IPS-NIHi11 (cell line): ENCODE results near the gene CASP2.
A peak's percentile ranks its signal among the peaks of the same experiment; 100 is the strongest.

Experiments used
- DNase-seq: peaks from one replicate; pipeline ENCODE4 v3.0.0; 2012; ENCODE audit warnings: mixed read lengths, low spot score

Gene CASP2

DNA sequence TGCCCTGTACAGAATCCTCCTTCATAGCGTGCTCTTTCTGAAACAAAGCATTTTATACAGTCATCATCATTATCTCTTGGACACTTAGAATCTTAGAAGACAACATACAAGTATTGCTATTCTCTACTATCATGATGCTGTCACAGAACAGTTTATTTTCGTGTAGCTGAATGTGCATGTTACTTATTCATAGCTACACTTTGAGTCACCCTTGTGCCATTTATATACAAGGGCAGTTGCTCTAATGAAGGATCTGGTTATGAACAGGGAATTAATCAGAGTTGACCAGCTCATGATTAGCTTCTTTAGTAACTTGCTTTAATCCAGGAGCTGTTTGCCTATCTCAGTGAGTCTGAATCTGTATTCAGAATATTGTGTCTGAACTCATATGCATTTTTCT lies 11.2 kb downstream of the CASP2 start:
- no peak for DNase-seq

DNA sequence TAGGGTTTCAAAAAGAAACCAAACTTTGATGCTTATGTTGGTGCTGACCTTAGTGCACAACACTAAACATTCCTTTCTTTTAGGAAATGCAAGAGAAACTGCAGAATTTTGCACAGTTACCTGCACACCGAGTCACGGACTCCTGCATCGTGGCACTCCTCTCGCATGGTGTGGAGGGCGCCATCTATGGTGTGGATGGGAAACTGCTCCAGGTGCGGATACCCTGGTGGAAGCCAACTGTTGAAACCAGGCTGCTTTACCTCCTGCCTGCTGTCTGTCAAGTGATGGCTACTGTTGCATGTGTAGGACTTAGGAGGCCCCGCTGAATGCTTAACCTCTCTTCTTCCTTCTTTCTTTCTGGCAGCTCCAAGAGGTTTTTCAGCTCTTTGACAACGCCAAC lies 11.7 kb downstream of the CASP2 start:
- peak; percentile 73 for DNase-seq

DNA sequence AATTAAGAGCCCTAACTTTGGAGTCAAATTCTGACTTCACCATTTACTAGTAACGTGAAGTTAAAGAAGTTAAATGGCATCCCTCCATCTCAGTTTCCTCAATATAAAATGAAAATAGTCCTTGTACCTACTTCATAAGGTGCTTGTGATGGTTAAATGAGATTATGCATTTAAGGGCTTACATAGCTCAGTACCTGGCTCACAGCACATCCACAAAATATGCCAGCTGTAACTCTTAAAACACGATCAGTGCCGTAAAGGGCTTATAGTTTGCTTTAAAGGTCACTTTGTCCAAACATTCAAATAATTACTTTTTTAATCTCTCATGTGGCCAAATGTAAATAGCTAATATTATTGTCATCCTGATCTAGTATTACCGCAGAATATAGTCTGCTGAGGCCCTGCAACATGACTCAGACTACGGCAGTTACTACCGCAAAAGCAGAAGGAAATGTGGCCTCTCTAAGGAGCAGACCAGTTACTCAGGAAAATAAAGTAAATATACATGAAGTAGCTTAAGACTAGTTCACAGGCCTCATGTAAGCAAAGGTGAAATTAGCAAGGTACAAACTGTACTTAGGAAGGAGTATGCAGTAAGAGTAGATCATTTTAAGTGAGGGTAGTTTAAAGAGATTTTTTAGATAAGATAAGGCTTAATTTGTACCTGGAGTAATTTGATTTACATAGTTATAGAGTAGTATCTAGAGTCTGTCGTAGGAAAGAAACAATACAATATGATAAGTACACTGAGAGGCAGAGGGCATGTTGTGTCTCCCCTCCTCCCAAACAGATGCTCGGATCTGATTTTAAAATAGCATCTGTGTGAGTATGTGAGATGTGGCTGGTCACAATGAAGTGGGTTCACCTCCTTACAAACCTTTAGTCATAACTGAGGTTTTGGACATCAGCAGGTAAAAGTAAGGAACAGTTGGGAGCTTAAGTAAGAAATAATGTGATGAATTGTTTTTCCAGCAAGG lies 13.1 kb downstream of the CASP2 start:
- no peak for DNase-seq

DNA sequence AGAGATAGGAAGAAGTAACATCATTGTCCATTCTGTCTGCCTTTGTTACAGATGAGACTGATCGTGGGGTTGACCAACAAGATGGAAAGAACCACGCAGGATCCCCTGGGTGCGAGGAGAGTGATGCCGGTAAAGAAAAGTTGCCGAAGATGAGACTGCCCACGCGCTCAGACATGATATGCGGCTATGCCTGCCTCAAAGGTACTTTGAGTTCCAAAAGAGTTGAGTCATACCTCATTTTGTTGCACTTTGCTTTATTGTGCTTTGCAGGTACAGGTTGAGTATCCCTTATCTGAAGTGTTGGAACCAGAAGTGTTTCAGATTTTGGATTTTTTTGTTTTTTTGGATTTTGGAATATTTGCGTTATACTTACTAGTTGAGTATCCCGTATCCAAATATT lies 15.6 kb downstream of the CASP2 start:
- no peak for DNase-seq

DNA sequence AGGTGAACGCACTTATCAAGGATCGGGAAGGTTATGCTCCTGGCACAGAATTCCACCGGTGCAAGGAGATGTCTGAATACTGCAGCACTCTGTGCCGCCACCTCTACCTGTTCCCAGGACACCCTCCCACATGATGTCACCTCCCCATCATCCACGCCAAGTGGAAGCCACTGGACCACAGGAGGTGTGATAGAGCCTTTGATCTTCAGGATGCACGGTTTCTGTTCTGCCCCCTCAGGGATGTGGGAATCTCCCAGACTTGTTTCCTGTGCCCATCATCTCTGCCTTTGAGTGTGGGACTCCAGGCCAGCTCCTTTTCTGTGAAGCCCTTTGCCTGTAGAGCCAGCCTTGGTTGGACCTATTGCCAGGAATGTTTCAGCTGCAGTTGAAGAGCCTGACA lies 16.8 kb downstream of the CASP2 start:
- DNase-seq = no peak

DNA sequence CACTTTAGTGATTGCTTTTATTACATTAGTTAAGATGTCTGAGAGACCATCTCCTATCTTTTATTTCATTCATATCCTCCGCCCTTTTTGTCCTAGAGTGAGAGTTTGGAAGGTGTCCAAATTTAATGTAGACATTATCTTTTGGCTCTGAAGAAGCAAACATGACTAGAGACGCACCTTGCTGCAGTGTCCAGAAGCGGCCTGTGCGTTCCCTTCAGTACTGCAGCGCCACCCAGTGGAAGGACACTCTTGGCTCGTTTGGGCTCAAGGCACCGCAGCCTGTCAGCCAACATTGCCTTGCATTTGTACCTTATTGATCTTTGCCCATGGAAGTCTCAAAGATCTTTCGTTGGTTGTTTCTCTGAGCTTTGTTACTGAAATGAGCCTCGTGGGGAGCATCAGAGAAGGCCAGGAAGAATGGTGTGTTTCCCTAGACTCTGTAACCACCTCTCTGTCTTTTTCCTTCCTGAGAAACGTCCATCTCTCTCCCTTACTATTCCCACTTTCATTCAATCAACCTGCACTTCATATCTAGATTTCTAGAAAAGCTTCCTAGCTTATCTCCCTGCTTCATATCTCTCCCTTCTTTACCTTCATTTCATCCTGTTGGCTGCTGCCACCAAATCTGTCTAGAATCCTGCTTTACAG lies 17.4 kb downstream of the CASP2 start:
- DNase-seq = peak; percentile 72

DNA sequence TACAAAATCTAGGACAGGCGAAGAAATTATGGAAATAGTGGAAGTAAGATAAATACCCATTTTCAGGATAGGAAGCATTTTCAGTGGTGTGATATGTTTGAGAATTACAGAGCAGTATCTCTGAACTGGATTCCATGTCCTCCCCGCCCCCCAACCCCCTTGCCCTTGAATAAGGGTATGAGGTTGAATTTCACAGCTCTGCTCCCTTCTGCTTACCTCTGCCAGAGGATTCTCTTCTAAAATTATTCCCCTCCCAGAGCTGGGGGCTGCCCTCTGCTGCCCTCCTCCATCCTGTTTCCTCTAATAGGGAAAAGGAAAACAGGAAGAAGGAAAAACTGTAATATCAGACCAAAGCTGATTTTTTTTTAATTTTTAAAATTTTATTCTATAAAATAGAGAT lies 20.5 kb downstream of the CASP2 start:
- no peak for DNase-seq

DNA sequence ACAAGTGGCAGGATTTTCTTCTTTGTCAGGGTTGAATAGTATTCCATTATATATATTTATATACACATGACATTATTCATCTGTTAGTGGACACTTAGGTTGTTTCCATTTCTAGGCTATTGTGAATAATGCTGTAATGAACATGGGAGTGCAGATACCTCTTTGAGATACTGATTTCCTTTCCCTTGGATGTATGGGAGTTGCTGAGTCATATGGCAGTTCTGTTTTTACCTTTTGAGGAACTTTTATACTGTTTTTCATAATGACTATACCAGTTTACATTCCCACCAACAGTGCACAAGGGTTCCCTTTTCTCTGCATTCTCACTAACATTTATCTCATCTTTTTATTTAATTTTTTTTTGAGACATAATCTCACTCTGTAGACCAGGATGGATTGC lies 26.0 kb downstream of the CASP2 start:
- no peak for DNase-seq

DNA sequence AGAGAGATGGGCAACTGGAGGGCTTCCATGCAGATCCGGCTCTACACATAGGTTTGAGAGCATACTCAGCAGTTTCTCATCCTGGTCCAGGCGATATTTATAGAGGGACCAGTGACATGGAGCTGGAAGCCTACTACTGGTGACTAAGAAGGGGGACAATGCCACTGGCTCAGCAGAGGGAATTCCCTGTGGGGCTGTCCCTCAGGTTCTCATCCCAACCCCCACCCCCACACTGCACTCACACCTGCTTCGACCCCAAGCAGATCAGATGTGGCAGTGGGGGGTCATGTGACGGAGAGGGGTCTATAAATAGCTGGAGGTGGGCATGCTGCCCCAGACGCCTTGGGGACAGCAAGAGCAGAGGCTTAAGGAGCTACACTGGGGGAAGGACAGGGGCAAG lies 27.6 kb downstream of the CASP2 start, which contains the start of gene CLCN1:
Gene CLCN1, plus strand, starts transcription at position 336 of the 400 bp plus-strand sequence. CDS start 102 bp downstream, outside the sequence.
- DNase-seq = no peak

DNA sequence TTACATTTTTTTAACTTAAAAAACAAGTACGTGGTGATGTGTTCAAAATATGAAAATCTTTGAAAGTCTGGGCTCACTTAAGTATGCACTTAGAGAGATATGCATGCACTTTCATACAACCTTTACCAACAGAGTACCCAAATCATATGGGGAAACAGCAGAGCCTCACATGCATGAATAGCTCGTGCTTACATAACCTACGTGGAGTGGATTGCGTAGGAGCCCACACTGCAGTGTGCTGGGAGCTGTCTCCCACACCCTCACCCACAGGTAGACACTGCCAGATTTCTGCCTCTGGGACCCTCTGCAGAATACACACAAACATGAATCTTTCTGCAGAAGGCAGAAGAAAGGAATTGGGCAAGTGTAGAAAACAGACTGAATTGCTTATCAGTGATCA lies 28.3 kb downstream of the CASP2 start:
- no peak for DNase-seq

DNA sequence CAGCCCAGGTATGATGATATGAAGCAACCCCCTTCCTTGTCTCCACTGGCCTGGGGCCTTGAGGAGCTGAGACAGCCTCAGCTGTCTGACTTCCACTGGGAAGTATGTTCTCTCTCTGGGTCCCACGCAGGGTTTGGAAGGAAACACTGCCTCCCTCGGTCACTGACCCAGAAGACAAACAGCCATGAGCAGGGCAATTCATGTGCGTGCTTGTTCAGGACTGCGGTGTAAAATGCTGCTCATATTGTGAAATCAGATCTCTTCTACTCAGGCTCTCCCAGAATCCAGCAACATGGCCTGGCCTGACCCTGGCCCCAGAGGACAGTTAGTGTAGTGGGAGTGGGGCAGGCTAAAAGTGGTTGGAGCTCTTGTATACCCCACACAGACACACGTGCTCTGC lies 30.5 kb downstream of the CASP2 start:
- no peak for DNase-seq

DNA sequence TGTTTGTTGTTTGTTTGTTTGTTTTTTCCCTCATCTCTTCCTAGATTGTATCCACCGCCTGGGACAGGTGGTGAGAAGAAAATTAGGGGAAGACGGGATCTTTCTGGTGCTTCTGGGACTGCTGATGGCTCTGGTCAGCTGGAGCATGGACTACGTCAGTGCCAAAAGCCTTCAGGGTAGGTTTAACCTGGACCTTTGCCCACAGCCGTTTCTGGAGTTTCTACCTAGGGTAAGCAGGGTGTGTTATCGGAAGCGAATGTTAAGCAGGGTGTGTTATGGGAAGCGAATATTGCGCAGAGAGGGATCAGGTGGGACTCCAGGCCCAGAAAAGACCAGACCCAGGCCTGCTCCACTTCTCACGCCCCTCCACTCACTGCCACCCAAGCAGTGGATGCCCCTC lies 32.5 kb downstream of the CASP2 start:
- DNase-seq = no peak

DNA sequence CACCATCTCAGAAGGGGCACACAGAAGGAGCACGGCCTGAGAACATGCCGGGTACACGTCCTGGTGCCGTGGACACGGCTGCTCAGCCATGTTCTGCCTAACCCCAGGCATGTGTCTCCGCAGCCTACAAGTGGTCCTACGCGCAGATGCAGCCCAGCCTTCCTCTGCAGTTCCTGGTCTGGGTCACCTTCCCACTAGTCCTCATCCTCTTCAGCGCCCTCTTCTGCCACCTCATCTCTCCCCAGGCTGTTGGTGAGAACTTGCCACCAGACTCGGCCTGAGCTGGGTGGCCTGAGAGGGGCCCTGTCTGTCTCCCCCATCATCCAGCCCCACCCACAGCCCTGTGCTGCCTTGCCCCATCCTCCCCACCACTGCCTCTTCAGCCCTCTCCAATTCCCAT lies 33.1 kb downstream of the CASP2 start:
- no peak for DNase-seq

DNA sequence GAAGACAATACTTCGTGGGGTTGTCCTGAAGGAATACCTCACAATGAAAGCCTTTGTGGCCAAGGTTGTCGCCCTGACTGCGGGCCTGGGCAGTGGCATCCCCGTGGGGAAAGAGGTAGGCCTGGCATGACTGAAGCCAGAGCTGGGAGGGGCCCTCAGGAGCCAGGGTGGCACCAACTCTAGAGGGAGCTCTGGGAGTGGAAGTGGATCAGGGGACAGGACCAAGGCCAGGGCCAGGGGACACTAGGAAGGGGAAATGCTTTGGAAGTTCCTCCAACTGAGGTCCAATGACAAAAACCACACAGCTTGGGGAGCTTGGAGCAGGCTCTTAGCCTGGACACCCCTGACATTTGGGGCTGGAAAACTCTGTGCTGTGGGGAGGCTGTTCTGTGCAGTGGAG lies 33.6 kb downstream of the CASP2 start:
- DNase-seq = peak; percentile 45

DNA sequence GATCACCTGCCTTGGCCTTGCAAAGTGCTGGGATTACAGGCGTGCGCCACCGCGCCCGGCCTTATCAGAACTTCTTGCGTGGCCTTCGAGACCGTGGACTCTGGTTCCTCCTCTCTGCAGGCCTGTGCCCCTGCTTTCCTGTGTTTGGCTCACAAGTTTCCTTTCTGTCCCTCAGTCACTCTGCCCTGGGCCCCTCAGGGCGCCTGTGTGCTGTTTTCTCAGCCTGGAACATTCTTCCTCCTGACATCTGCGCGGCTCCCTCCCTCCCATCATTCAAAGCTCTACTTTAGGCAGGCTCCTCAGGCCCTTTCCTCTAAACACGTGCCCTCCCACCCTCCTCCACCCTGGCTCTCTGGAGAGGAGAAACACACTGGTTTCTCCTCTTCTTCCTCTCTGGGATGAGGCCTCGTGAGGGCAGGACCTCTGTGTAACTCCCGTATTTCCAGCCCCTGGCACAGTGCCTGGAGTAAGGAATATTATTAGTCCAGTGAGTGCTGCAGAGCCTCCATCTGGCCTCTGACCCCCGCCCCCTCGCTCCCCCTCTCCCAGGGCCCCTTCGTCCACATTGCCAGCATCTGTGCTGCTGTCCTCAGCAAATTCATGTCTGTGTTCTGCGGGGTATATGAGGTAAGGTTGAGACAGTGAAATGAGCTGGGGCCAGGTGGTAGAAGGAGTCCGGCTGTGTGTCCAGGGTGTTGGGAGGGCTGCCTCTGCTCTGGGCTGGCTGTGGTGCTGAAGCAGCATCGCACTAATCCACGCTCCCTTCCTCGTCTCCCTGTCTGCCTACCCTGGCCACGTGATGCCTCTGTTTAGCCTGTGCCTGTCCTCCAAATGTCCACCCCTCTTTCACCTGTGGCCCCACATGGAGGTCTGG lies 34.8 kb downstream of the CASP2 start:
- DNase-seq = no peak

DNA sequence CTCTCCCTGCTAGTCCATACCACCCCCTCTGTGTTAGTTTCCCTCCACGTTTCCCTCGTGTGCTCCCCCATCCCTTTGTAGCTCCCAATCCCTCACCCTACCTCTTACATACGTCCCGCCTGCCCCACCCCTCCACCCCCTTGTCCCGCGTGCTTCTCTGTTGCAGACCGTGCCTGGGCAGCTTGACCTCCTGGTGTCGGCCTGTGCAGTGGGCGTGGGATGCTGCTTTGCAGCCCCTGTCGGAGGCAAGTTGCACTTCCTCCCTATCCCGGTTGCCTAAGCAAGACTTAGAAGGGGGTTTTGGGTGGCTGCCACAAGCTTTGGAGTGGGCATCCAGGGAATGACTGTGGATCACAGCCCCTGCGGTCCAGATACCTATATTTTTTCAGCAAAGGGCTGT lies 35.5 kb downstream of the CASP2 start:
- no peak for DNase-seq

DNA sequence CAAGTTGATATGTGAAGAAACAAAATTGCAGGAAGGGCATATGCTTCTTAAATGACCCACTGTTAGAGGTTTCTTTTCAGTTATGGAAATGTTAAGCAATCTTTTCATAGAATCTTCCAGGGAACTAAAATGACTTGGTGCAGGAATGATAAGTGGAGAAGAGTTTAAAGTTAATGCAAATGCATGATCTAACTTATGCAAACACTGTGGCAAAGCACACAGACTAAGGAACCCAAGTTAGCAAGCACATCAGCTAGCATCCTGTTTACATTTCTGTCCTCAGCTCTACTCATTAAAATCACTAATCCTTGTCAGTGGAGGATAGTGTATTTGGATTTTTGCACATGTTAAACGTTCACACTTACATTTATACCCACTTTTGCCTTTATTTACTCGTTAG lies 37.1 kb downstream of the CASP2 start:
- DNase-seq = no peak

DNA sequence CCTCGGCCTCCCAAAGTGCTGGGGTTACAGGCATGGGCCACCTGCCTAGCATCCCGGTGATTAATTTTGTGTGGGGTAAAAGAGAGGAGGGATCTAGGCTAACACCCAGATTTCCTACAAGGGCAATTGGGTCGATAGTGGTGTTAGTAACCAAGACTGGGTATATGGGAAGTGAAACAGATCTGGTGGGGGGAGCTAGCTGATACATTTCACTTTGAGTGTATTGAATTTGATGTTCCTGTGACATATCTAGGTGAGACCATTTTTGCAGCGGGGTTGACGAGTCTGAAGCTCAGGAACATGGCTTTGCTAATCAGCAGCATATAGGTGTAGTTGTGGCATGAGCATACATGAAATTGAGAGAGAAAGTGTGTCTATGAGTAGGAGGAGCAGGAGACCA lies 39.8 kb downstream of the CASP2 start:
- no peak for DNase-seq

DNA sequence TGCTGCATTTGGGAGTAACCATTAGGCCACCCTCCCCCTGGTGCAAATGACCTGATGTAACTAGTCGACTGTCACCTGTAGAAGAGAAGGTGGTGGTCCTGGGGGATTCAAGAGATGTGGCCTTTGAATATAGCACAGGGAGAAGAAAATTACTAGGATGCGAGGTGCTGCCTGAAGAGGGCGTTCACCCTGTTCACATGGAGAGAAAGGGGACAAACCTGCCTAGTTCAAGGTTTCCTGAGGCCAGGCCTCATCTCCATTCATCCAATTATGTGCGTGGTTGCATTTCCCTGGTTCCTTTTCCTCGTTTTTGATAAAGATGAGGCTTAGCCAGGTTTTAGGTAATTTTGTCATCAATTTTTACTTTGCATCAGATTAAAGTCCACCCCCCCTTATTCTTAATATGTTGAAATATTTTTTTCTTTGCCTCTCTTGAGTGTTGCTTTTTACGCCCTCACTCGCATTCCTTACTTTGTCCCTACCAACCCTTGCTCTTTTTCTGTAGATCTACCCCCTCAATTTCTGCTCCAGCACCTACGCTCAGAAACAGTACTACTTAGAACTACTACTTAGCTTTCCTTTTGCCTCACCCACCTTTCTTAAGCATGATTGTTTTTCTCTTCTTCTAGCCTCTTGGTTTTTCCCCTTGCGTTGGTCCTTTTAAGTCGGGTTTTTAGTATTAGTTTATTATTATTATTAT lies 41.5 kb downstream of the CASP2 start:
- no peak for DNase-seq

DNA sequence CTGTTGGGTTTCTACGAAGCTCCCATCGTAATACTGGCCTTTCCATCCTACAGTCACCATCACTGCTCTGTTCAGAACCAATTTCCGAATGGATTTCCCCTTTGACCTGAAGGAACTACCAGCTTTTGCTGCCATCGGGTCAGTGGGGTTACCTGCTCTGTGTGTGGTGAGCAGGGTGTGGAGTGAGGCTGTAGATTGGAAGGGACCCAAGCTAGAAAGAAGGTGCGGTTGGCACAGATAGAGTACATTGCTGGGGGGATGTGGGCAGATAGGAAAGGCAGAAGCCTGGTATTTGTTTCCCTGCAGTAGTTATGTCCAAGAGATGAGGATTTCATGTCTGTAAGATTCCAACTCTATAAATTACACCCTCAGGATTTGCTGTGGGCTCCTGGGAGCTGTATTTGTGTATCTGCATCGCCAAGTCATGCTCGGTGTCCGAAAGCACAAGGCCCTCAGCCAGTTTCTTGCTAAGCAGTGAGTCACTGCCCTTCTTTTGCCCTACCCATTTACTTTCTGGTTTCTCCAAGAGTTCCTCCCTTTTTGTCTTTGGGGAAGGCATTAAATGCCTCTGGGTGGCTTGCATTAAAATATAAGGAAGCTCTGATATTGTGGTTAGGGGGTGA lies 43.1 kb downstream of the CASP2 start:
- DNase-seq = no peak

DNA sequence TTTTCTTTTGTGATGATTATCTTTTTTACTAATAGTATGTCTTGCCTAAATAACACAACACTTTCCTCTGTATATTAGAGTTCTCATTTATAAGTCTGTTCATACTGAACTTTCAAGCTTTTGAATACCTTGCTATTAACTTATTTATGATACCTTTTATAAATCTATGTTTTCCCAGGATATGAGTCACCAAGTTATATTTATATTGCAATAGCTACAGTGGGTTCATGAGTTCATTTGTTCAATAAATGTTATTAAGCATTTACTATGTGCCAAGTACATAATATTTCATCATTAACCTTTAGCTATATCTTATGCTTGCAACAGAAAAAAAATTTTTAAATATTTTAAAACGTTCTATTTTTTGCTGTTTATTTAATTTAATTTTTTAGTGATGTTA lies 46.1 kb downstream of the CASP2 start:
- DNase-seq = no peak
